HG03460 (cell line): ENCODE results near the gene AGTPBP1.

Experiments used
- ATAC-seq: cut with Tn5 transposase; IDR thresholded peaks from one replicate; pipeline ENCODE4 v1.9.1; 2021; ENCODE audit not compliant: unreplicated experiment

The AGTPBP1 gene

GRCh38 chr9:85541876-85542275, 199.9 kb downstream of the AGTPBP1 start:
- ATAC-seq = no peak

DNA sequence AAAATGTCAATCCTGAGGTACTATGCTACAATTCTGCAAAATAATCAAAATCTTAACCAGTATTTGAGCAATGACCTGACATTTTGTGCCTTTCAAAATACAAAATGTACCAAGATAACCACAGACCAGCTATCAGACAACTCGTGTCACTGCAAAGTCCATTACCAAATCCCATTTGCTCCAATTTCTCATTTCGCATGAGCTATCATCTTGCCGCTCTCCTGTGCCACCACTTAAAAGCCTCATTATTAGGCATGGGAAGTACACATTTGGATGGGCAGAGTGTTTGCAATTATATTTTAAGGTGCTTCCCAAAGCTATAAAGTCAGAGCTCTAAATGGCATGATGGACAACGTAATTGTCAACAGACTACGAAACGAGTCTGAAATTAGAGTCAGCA, 205.2 kb downstream of the AGTPBP1 start:
- no peak for ATAC-seq

DNA sequence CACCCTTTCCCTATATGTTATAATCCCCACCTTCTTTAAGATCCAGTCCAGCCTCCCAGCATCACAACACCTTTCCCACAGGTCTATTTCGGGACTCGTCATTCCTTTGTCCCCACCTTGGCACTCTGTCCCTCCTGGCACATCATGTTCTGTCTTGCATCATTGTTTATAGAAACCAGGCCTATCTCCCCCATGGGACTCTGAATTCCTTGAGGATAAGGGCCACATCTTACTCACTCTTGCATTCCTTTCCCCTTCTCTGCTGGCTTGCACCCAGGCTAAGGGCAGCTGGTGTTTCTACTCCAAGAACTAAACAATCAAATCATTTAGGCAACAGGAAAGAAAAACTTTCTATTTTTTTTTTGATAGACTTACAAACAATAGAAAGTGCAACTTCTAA, 205.7 kb downstream of the AGTPBP1 start:
- ATAC-seq = no peak

GRCh38 chr9:85534340-85534739, 207.4 kb downstream of the AGTPBP1 start:
- no peak for ATAC-seq

DNA sequence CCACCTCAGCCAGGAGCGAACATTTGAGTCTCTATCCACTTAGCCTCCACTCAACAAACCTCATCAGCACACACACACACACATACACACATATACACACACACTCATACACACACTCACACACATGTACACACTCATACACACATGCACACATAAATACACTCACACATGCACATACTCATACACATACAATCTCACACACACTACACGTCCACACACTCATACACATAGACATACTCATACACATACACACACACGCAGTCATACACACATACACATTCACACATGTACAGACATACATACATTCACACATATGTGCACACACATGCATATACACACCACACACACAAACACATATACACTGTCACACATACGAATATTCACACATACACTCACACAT, 208.2 kb downstream of the AGTPBP1 start:
- no peak for ATAC-seq

GRCh38 chr9:85530721-85531120, 211.0 kb downstream of the AGTPBP1 start:
- no peak for ATAC-seq

GRCh38 chr9:85528607-85529006, 213.1 kb downstream of the AGTPBP1 start:
- no peak for ATAC-seq

- ATAC-seq = no peak
These were observed 213.6 kb downstream of the AGTPBP1 start for GRCh38 chr9:85528142-85528541.

GRCh38 chr9:85527331-85528020, 214.3 kb downstream of the AGTPBP1 start:
- no peak for ATAC-seq

DNA sequence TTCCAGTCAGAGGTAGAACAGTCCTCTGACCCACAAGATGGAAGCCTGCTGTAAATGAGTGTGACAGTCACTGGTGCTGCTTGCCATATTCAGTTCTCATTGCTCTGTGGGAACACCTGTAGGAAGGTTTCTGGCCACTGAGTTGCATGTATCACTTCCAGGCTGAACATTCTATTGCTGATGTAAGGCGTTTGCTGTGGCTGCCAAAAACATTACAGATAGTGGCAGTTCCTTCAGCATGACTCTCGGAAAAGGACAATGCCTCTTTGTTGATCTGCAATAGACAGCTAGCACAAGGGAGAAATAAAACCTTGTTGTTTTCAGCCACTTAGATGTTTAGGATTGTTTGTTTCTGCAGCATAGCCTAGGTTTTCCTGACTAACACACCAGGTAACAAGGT, 217.2 kb downstream of the AGTPBP1 start:
- ATAC-seq = no peak

DNA sequence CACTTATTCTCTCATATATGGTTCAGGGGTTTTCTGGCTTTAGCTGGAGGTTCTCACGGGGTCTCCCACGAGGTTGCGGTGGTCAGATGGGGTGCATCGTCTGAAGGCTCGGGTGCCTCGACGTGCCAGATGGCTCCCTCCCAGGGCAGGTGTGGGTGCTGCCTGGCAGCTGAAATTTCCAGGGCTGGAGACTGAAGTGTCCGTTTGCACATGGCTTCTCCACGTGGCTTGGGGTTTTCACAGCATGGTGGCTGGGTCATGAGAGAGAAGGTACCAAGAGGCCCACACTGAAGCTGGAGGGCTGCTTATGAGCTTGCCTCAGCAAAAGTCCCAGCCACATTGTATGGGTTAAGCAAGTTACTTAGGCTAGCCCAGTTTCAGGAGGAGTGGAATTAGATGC, 218.6 kb downstream of the AGTPBP1 start:
- ATAC-seq = no peak

DNA sequence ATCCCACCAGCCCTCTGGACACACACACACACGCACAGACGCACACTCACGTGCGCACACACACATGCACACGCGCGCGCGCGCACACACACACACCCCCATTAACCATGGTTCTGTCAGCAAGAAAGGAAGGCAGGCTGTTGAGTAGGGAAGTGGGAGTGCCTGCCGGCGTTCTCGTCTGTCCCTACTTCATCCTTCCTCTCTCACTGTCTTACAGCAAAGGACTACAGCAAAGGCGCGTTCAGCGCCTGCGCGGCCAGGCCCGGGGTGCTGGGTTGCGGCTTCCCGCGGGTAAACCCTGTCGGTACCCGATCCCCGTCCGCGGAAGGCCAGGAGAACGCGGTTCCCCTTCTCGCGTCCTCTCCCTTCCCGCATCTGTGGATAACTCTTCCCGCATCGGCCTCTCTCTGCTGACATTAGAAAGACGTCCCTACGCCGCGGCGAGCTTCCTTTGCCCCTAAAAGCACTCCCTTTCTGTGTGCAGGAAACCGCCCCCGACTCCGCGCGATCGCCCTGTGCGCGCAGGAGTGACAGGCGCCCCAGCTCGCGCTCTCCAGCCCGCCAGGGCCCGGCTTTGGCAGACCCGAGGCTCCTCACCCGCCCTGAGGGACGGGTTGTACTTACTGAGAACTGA, 219.2 kb downstream of the AGTPBP1 start:
- no peak for ATAC-seq

DNA sequence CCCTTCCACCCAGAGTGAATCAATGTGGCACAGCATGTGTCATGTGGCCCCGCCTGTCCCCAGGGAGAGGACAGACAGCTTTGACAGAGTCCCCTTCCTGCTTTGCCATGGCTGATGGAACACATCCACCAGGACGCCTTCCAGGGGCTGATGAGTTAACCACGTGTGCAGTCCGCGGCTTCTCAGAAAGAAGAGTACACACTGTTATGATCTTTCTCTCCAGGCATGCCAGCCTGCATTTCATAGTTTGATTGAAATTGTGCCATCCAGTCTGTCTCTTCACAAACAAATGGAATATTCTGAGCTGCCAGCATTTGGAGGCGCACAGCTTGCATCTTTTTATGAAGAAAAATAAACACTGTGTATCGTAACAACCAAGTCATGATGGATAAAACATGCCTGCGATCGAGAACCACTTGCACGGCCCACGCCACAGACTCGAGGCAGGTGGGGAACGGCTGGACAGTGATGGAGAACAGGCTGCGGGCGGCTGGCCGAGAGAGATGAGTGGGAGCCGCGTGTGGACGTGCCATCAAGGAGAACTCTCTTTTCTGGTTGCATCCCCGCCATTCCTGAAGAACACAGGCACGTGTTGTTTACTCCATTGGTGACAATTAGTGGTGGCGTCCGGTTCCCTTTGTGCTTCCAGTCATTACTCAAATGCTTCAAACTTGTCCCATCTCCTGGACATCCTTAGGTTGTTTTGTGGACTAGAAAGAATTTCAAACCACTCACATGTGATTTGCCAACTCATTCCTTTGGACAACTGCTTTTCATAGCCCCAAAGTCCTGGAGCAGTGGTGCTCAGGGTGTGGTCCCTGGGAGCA, 220.2 kb downstream of the AGTPBP1 start:
- no peak for ATAC-seq

DNA sequence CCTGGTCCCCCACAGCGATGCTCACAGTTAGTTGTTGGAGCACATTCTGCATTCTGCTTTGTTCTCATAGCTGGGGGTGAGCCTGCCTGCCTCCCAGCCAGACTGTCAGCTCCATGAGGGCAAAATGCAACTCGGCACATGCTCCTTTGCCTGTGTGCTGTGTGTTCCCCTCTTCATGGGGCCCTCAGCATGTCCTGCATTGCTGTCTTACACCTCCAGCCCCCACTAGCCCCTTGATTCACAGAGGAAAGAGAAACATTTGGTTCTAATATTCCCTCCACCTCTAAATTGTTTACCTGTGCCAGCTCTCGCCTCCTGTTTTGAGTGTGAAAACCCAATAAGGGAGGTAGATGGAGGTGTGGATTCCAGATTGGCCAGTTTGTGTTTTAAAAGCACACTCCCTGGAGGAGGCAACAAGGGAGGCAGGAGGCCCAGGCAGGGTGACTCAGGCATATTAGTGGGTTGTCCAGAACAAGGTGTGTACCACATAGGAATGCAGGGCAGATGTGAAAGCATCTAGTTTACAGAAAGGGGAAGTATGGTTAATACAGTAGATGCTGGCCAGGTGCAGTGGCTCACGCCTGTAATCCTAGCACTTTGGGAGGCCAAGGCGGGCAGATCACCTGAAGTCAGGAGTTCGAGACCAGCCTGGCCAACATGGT, 224.6 kb downstream of the AGTPBP1 start:
- no peak for ATAC-seq

DNA sequence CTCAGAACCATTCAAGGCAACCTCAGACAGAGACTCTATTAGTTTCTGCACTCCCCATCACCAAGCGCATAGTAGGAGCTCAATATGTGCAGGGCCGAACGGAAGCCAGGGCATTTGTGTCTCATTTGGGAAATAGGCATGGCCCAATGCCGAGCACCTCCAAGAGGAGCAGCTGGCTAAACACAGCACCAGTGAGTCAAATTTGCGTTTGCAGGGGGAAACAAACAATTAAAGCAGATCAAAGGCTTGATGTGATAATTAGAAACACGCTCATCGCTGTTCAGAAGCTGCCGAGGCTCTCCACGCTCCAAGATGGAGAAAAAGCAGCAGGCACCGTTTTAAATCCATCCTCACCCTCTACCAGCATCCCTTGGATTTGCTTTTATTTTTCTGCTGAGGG, 225.3 kb downstream of the AGTPBP1 start:
- ATAC-seq = no peak

- no peak for ATAC-seq
These were observed 226.7 kb downstream of the AGTPBP1 start for GRCh38 chr9:85515021-85515420.

DNA sequence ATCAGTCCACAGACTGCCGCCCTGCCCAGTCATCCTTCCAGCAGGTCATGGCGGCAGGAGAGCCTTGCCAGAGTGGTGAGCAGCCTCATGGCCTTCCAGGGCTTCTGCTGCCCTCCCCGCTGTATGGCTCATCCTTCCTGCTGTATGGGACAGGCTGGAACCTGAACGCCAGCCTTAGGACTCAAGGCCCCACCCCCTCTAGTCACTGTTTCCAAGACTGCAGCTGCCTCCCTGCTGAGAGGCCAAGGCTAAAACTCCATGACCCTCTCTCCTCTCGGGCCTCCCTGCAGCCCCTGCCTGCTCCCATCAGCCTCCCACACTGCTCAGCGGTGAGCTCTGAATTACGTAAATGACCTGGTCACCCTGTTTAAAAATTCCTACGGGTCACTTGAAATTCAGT, 227.5 kb downstream of the AGTPBP1 start:
- ATAC-seq = no peak

DNA sequence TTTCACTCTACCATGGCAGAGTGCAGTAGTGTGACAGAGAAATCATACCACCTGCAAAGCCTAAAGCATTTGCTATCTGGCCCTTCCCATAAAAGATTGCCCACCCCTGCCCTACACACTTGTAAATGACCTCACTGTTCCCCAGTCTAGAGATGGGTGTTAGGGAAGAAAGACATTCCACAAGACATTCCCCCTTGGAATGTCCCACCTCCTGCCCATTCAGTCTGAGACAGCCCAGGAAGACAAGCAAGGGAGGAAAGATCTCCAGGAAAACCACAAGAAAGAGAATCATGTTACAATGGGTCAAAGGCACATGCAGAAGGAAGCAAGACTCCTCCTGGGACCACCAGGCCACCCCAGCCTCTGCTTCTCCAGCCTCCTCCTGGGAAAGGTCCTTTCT, 230.0 kb downstream of the AGTPBP1 start:
- ATAC-seq = no peak

DNA sequence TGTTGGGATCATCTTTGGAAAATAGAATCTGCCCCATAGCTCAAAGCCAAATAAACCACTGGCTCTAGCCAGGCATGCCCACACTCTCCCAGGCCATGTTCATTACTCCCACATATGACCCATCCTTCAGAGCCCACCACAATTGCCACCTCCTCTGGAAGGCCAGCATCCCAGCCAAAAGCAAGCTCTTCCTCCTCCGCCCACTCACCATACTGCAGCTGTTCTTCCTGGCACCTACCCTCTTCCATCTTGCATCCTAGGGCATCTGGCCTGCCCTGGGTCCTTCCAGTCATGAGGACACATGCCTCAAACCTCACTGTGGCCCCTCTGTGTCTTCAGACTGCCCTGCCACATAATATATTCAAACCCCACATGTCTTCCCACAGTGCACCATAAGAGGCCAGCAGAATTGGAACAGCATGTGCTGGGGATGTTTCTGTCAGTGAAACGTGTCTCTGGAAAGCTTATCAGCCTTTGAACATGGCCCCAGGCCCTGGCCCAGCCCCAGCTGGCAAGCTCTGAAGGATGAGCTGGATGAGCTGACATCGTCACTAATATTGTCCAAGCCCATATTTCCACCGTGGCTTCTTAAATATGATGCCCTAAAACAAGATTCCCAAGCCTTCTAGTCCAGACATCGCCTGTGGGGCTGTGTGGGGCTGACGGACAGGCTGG, 230.8 kb downstream of the AGTPBP1 start:
- ATAC-seq = no peak

DNA sequence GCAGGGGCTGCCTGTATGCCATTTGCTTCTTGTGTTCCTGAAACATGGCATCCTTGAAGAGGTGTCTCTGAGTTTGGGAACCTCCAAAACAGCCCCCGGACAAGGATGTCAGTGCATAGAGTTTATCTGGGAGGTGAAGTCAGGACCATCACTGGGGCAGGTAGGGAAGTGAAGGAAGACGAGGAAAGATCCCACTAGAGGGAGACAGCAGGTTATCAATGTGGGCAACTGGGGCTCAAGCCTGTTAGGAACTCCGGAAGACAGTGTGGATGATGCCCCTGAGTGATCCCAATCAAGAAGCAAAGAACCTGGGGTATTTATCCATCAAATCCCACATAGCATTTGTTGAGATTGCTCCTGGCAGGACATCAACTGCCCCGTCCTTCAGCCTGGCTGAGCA, 233.1 kb downstream of the AGTPBP1 start:
- ATAC-seq = no peak

- no peak for ATAC-seq
These were observed 236.1 kb downstream of the AGTPBP1 start for GRCh38 chr9:85505612-85506011.
